CD4-positive, alpha-beta T cell (primary cell): ENCODE measurements around the gene SLCO1A2. TPM values are rescaled to one million over a fixed set of nuclear protein-coding genes. Genes with fewer than 3 reads are reported as not detected.

Source experiments
- ATAC-seq: fragments of 200-7000 bp; cut with Tn5 transposase; one replicate; pipeline ENCODE4 v1.10.0; 2022; ENCODE audit warnings: mild to moderate bottlenecking; ENCODE audit not compliant: poor library complexity
- CTCF ChIA-PET: fragments of 350-600 bp; sonication (Branson Sonifier 250); formaldehyde crosslinking; loops from one replicate; lab custom pipeline; 2021; ENCODE audit warnings: antibody characterized with exemption, inconsistent platforms; lab: Charles Lee
- POLR2A ChIA-PET: fragments of 350-600 bp; sonication (Branson Sonifier 250); formaldehyde crosslinking; loops from one replicate; lab custom pipeline; 2021; ENCODE audit warnings: antibody characterized with exemption, inconsistent platforms; lab: Charles Lee
- DNase-seq, 14 experiments: peaks; one replicate each; pipeline ENCODE4 v3.0.0-alpha.2; 2013 to 2020; ENCODE audit warnings: mixed read lengths in 2 of 14
- H3K27ac ChIP-seq, 2 donors: one replicate each; pipeline versions ENCODE4 v1.5.1 to v1.7.0; 2013; ENCODE audit warnings: low read length in 2 of 2, low read depth in 1 of 2, mild to moderate bottlenecking in 1 of 2
- H3K27me3 ChIP-seq, 2 experiments: 1 replicate in 1 of 2; 2 replicates in 1 of 2; pipeline versions ENCODE4 v1.6.1 to v1.7.0; 2013; ENCODE audit warnings: low read length in 2 of 2, control low read depth in 1 of 2, mild to moderate bottlenecking in 1 of 2, moderate library complexity in 1 of 2; ENCODE audit not compliant: insufficient read depth in 2 of 2, control insufficient read depth in 1 of 2
- H3K36me3 ChIP-seq: one replicate; pipeline ENCODE4 v1.6.1; 2013; ENCODE audit warnings: low read length, control low read depth; ENCODE audit not compliant: insufficient read depth
- H3K4me1 ChIP-seq: one replicate; pipeline ENCODE4 v1.6.1; 2013; ENCODE audit warnings: low read length, control low read depth; ENCODE audit not compliant: insufficient read depth
- H3K4me3 ChIP-seq: one replicate; pipeline ENCODE4 v1.5.1; 2013; ENCODE audit warnings: mild to moderate bottlenecking, low read length, moderate library complexity
- H3K9me3 ChIP-seq, 2 experiments: 1 replicate in 1 of 2; 2 replicates in 1 of 2; pipeline versions ENCODE4 v1.6.1 to v1.7.0; 2013; ENCODE audit warnings: low read length in 2 of 2, mild to moderate bottlenecking in 2 of 2, control low read depth in 1 of 2, moderate library complexity in 1 of 2; ENCODE audit not compliant: control insufficient read depth in 1 of 2, insufficient read depth in 1 of 2
- H3K27ac Mint-ChIP-seq: one replicate; pipeline ENCODE4 v1.8.0; 2020; ENCODE audit warnings: mixed read lengths
- H3K27me3 Mint-ChIP-seq: one replicate; pipeline ENCODE4 v1.8.0; 2021; ENCODE audit warnings: mixed read lengths
- H3K36me3 Mint-ChIP-seq: one replicate; pipeline ENCODE4 v1.8.0; 2021; ENCODE audit warnings: low read depth, mixed read lengths
- H3K4me1 Mint-ChIP-seq: one replicate; pipeline ENCODE4 v1.8.0; 2021; ENCODE audit warnings: low read depth, mixed read lengths
- H3K4me3 Mint-ChIP-seq: one replicate; pipeline ENCODE4 v1.8.0; 2020; ENCODE audit warnings: mild to moderate bottlenecking, mixed read lengths
- H3K9me3 Mint-ChIP-seq: one replicate; pipeline ENCODE4 v1.8.0; 2020; ENCODE audit warnings: mixed read lengths
- intact Hi-C, 2 experiments: fragments of 100-400 bp; cut with DNase I in 1 of 2; cut with micrococcal nuclease in 1 of 2; formaldehyde crosslinking; loops; one replicate each; pipeline versions ENCODE4 v1.15.1 to v1.9.0; 2023 to 2025; cut with DNase I, micrococcal nuclease
- total RNA-seq, 174 experiments: library from RNA in 2 of 174; stranded (reverse) in 2 of 174; gene quantifications; one replicate each; pipeline ENCODE4 v1.2.3 and lab custom pipeline; 2021 to 2026
- TF ChIP-seq, protein P1 (sequence below): fragments of 200-600 bp; IDR thresholded peaks from one replicate; pipeline ENCODE4 v1.8.0; 2022; ENCODE audit warnings: antibody characterized with exemption, mild to moderate bottlenecking

The SLCO1A2 gene
- total RNA-seq, 2 experiments from 2014 or later: not detected

DNA sequence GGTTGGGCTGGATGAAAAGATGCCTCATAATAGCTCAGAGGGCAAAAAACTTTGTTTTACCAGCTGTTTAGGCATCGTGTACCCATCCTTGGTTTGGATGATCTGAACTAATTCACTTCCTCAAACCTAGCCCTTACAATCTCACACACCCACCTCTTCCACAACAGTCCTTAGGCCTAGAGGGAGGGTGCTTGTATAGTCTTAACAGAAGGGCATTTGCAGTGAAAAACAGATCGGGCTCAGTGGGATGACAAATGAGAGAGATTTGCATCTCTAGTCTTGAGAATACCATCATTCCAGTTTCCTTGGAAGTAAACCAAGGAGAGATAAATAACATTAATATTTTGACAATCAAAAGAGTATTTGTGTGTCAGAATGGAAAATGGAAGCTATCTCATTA, 11.0 kb downstream of the SLCO1A2 start:
- Mint-ChIP-seq H3K9me3 (peaks cover 7% of the 10 kb centered on the region), H3K27me3 (peaks cover 7% of the 10 kb centered on the region), H3K4me1 (no peaks in the 10 kb centered on the region), H3K36me3 (peaks cover 5% of the 10 kb centered on the region), H3K27ac (no peak overlapping the region), H3K4me3 (no peak overlapping the region)
- Histone ChIP-seq H3K4me3 (no peak overlapping the region), H3K4me1 (no peaks in the 10 kb centered on the region), H3K27me3 (peaks cover 0 to 5% of the 10 kb centered on the region in 2 experiments), H3K27ac (no peak overlapping the region), H3K36me3 (no peaks in the 10 kb centered on the region), H3K9me3 (peaks cover 6 to 11% of the 10 kb centered on the region in 2 experiments)
- intact Hi-C loops: no loop called here
- ChIA-PET CTCF (no interaction called here), POLR2A (no interaction called here)
- ATAC-seq (no peak), DNase-seq (no peak)
- TF ChIP-seq, protein P1, sequence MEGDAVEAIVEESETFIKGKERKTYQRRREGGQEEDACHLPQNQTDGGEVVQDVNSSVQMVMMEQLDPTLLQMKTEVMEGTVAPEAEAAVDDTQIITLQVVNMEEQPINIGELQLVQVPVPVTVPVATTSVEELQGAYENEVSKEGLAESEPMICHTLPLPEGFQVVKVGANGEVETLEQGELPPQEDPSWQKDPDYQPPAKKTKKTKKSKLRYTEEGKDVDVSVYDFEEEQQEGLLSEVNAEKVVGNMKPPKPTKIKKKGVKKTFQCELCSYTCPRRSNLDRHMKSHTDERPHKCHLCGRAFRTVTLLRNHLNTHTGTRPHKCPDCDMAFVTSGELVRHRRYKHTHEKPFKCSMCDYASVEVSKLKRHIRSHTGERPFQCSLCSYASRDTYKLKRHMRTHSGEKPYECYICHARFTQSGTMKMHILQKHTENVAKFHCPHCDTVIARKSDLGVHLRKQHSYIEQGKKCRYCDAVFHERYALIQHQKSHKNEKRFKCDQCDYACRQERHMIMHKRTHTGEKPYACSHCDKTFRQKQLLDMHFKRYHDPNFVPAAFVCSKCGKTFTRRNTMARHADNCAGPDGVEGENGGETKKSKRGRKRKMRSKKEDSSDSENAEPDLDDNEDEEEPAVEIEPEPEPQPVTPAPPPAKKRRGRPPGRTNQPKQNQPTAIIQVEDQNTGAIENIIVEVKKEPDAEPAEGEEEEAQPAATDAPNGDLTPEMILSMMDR: no peak

DNA sequence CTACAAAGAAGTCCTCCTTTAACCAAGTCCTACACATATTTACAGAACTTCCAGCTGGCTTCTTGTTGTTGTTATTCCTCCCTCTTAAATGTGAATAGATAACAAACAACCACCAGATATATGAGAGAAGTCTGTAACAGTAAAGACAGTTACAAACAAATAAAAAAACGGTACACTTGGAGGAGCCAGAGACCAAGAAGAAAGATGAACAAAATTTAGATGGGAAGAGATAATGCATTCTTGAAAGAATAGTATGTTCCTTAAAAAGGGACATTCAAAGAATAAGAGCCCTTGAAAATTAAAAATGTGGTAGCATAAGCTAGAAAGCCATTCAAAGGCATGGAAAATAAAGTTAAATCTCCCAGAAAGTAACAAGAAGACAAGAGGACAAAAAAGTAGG, 25.9 kb downstream of the SLCO1A2 start:
- Histone ChIP-seq H3K27me3 (no peaks in the 10 kb centered on the region), H3K4me3 (no peak overlapping the region), H3K4me1 (no peaks in the 10 kb centered on the region), H3K27ac (no peak overlapping the region), H3K9me3 (no peaks in the 10 kb centered on the region), H3K36me3 (no peaks in the 10 kb centered on the region)
- Mint-ChIP-seq H3K4me3 (no peak overlapping the region), H3K36me3 (no peaks in the 10 kb centered on the region), H3K27ac (no peak overlapping the region), H3K9me3 (no peaks in the 10 kb centered on the region), H3K4me1 (no peaks in the 10 kb centered on the region), H3K27me3 (peaks cover 9% of the 10 kb centered on the region)
- DNase-seq (no peak), ATAC-seq (no peak)
- ChIA-PET POLR2A (no interaction called here), CTCF (no interaction called here)
- intact Hi-C loops: no loop called here
- TF ChIP-seq, protein P1: no peak

DNA sequence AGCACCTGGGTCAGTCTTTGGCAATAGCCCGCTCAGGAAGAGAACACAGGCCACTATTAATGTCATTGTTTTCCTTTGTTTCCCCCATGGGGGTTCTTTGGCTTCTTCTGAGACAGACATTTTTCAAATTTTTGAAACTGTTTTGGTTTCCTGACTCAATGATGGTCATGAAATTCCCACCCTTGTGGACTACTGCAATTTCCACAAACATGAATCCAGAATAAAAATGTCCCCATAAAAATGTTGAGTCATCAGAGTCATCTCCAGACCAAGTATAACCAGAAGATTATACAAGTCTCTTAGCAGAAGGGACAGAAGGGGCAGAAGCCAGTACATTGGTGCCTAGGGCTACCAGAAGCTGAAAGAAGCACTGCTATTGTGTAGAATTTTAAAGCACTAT, 29.1 kb downstream of the SLCO1A2 start:
- no peak for DNase-seq
- H3K27me3 Mint-ChIP-seq: peaks cover 26% of the 10 kb centered on the region
- no peaks in the 10 kb centered on the region for H3K9me3 ChIP-seq
- H3K4me3 ChIP-seq: no peak overlapping the region
- no peaks in the 10 kb centered on the region for H3K9me3 Mint-ChIP-seq
- H3K27ac Mint-ChIP-seq: no peak overlapping the region
- intact Hi-C loops: no loop called here
- H3K4me1 Mint-ChIP-seq: no peaks in the 10 kb centered on the region
- no peaks in the 10 kb centered on the region for H3K27me3 ChIP-seq
- POLR2A ChIA-PET: no interaction called here
- H3K4me3 Mint-ChIP-seq: no peak overlapping the region
- CTCF ChIA-PET: no interaction called here
- H3K4me1 ChIP-seq: no peaks in the 10 kb centered on the region
- TF ChIP-seq, protein P1: no peak
- no peak for ATAC-seq
- H3K27ac ChIP-seq: no peak overlapping the region
- no peaks in the 10 kb centered on the region for H3K36me3 ChIP-seq
- no peaks in the 10 kb centered on the region for H3K36me3 Mint-ChIP-seq
